ENCODE measurements around the gene TRIO. TPM values are rescaled to one million over a fixed set of nuclear protein-coding genes. Genes with fewer than 3 reads are reported as not detected.

Gene TRIO
- total RNA-seq, 1 donor from 2014 or later, result 170 TPM

DNA sequence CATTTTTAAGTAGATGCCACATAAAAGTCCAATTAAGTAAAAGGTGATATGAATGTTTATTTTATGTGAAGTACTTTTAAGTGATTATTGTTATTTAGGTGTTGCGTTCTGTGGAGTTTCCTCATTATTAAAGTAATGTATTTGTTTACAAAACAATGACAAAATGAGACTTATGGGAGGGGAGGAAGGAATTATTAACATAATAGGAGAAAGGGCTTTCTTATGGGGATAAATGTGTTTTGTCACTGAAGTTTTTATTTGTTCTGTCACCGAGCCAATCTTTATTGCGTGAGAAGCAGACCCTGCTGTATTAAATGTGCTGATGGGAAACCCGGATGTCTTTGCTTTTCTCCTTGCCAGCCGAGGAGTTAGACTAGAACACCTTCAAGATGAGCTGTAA lies 44.5 kb downstream of the TRIO start:
- H3K4me3 ChIP-seq (ENCODE audit: low read depth, low read length), result no peak overlapping the region
- TF ChIP-seq, protein P1, sequence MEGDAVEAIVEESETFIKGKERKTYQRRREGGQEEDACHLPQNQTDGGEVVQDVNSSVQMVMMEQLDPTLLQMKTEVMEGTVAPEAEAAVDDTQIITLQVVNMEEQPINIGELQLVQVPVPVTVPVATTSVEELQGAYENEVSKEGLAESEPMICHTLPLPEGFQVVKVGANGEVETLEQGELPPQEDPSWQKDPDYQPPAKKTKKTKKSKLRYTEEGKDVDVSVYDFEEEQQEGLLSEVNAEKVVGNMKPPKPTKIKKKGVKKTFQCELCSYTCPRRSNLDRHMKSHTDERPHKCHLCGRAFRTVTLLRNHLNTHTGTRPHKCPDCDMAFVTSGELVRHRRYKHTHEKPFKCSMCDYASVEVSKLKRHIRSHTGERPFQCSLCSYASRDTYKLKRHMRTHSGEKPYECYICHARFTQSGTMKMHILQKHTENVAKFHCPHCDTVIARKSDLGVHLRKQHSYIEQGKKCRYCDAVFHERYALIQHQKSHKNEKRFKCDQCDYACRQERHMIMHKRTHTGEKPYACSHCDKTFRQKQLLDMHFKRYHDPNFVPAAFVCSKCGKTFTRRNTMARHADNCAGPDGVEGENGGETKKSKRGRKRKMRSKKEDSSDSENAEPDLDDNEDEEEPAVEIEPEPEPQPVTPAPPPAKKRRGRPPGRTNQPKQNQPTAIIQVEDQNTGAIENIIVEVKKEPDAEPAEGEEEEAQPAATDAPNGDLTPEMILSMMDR (conservative IDR thresholded peaks at IDR 0.05; ENCODE audit: low read depth, low read length), result no peak
- no peak for DNase-seq (ENCODE audit: low read depth)

DNA sequence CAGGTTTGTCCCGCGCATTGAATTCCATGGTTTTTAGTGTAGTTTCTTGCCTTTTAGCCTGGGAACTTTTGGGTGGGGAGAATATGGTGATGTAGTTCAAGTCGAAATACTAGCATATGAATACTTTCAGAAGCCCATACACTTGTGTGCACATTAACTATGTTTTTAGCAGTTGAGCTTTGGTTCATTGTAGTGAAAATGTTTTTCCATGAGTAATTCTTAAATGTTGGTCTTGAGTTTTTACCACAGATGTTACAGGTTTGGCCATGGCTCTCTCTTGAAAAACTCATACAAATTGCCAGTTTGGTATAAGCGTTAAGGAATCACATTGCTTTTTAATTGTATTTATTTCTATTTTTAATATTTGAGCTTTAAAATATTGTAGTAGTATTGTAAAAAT lies 45.6 kb downstream of the TRIO start:
- TF ChIP-seq, protein P1 (conservative IDR thresholded peaks at IDR 0.05; ENCODE audit: low read depth, low read length), result no peak
- no peak for DNase-seq (ENCODE audit: low read depth)
- no peak overlapping the region for H3K4me3 ChIP-seq (ENCODE audit: low read depth, low read length)

DNA sequence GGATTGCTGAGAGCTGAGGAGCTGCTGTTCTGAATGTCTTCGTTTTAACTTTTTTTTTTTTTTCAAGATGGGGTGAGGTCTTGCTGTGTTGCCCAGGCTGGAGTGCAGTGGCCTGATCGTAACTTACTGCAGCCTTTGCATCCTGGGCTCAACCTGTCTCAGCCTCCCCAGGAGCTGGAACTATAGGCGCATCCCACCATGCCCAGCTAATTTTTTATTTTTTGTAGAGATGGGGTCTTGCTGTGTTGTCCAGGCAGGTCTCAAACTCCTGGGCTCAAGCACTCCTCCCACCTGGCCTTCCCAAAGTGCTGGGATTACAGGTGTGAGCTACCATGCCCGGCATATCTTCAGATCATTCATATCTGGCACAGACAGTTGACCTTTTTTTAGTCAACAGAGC lies 46.5 kb downstream of the TRIO start:
- peak overlapping the region; percentile 27 for H3K4me3 ChIP-seq (ENCODE audit: low read depth, low read length)
- DNase-seq (ENCODE audit: low read depth), result no peak
- TF ChIP-seq, protein P1 (conservative IDR thresholded peaks at IDR 0.05; ENCODE audit: low read depth, low read length), result no peak

DNA sequence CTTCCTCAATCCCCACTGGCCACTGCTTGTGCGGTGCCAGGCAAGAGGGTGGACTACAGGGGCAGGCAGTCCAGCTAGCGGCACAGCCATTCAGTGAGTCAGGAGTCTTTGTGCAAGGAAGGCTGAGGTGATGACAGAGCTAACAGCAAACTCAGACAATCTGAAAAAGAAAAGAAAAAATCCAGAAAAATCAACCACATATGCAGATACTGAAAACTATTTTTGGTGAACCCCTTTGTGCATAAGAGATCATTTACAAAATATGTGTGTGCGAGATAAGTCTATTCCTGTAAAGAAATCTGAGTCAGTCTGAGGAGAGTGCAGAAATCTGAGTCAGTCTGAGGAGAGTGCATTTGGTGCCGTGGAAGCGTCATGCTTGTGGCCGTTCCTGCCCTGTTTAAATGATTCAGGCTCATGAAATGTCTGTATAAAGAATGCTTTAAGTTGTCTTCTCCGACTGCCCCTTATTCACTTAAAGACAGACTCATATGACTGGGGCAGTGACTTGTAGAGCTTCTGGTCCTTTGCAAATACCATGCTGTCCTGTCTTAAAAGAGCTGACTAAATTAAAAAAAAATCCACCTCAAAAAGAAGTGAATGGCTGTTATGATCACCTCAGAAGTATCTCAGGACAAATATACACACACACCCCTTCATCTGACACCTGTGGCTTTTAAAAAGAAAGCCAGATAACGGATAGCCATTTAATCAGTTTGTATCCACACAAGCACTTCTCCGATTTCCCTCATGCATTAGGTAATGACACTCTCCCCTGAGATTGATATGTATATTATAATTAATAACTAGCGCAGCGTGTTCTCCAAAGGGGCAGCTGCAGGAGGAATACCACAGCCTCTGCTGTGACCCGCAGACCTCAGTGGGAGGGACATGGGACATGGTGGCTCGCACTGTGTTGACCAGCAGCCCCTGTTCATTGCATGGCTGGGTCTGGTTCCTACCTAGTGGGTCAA lies 47.3 kb downstream of the TRIO start:
- H3K4me3 ChIP-seq (ENCODE audit: low read depth, low read length), result peak overlapping the region; percentile 27
- DNase-seq (ENCODE audit: low read depth), result peak; percentile 88
- TF ChIP-seq, protein P1 (conservative IDR thresholded peaks at IDR 0.05; ENCODE audit: low read depth, low read length), result no peak

DNA sequence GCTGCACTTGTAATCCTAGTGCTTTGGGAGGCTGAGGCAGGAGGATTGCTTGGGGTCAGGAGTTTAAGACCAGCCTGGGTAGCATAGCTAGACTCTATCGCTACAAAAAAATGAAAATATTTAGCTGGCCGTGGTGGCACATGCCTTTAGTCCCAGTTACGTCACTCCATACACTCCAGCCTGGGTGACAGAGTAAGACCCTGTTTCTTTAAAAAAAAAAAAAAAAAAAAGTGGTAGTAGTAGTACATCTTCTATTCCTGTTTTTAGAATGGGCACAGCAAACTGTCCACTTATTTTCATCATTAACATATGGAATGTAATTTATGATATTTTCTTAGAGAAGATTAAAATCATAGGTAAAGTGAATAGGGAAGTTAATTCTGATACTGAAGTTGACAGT lies 48.2 kb downstream of the TRIO start:
- no peak overlapping the region for H3K4me3 ChIP-seq (ENCODE audit: low read depth, low read length)
- TF ChIP-seq, protein P1 (conservative IDR thresholded peaks at IDR 0.05; ENCODE audit: low read depth, low read length), result no peak
- no peak for DNase-seq (ENCODE audit: low read depth)

DNA sequence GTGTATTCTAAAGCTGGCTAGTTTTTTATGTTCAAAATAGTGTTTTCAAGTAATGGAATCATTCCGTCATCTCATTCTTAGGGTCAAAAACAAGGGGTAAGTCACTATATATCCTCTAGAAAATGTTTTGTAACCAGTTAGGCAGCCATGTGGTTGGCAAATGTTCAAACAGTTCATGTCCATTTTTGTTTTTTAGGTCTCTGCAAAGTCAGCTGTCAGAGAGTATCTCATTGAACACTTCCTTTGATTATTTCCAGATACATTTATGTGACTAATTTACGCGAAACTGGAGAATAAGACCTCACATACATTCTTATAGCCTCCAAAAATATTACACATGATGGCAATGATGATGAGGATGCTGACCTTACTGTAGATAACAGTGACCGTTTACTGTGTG lies 50.4 kb downstream of the TRIO start:
- no peak for DNase-seq (ENCODE audit: low read depth)
- TF ChIP-seq, protein P1 (conservative IDR thresholded peaks at IDR 0.05; ENCODE audit: low read depth, low read length), result no peak

DNA sequence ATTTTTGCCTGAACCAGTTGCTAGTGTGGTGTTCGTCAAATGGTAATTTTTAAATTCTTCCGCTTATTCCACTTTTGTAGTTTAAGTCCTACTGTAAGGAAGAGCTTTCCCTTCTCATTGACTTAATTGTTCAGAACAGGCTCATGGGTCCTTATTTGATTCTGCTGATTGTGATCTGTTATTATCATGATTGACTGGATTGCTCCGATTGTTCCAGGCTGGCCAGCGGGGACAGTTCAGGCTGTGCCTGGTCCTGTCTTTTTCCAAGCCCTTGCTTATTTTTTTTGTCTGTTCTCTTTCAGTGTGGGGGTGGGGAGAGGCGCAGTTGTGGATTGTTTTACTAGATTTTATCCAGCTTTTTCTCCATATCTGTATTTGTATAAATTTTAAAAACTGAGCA lies 52.4 kb downstream of the TRIO start:
- TF ChIP-seq, protein P1 (conservative IDR thresholded peaks at IDR 0.05; ENCODE audit: low read depth, low read length), result no peak
- H3K4me3 ChIP-seq (ENCODE audit: low read depth, low read length), result no peak overlapping the region
- DNase-seq (ENCODE audit: low read depth), result no peak

More for the DNA sequence above, 50.4 kb downstream of the TRIO start:
- H3K4me3 ChIP-seq (ENCODE audit: low read depth, low read length), result no peak overlapping the region
